MCF 10A (cell line): ENCODE measurements around the gene TMED9. TPM values are rescaled to one million over a fixed set of nuclear protein-coding genes. Genes with fewer than 3 reads are reported as not detected.

Experiments used
- BruUV-seq: library from RNA; stranded (reverse); fragments of 400-500 nt; replicated peaks from 2 replicates; lab custom pipeline; 2021; lab: Mats Ljungman, UMichigan
- CTCF ChIA-PET: fragments of 300-600 bp; sonication (Branson Sonifier 250); formaldehyde crosslinking; extraction: SDS; loops from one replicate; lab custom pipeline; 2021; ENCODE audit warnings: antibody characterized with exemption, inconsistent platforms; lab: Yijun Ruan, JAX
- POLR2A ChIA-PET: fragments of 300-600, 350-650 bp; sonication (Branson Sonifier 250); formaldehyde crosslinking; extraction: SDS; loops from one replicate; lab custom pipeline; 2020; ENCODE audit warnings: antibody characterized with exemption, inconsistent platforms; lab: Yijun Ruan, JAX
- DNase-seq: peaks from one replicate; pipeline ENCODE4 v3.0.0-alpha.2; 2018; ENCODE audit not compliant: unreplicated experiment
- H3K27ac Mint-ChIP-seq: one replicate; pipeline ENCODE4 v1.8.0; 2022; ENCODE audit warnings: mild to moderate bottlenecking, low read depth, mixed read lengths; ENCODE audit not compliant: unreplicated experiment
- H3K27me3 Mint-ChIP-seq: one replicate; pipeline ENCODE4 v1.8.0; 2022; ENCODE audit warnings: mixed read lengths; ENCODE audit not compliant: insufficient read depth, unreplicated experiment
- H3K36me3 Mint-ChIP-seq: one replicate; pipeline ENCODE4 v1.8.0; 2022; ENCODE audit warnings: mild to moderate bottlenecking, moderate library complexity, mixed read lengths; ENCODE audit not compliant: insufficient read depth, unreplicated experiment
- H3K4me1 Mint-ChIP-seq: one replicate; pipeline ENCODE4 v1.8.0; 2022; ENCODE audit warnings: mixed read lengths; ENCODE audit not compliant: insufficient read depth, unreplicated experiment
- H3K4me3 Mint-ChIP-seq: one replicate; pipeline ENCODE4 v1.8.0; 2022; ENCODE audit warnings: mild to moderate bottlenecking, moderate library complexity, mixed read lengths; ENCODE audit not compliant: unreplicated experiment
- H3K9me3 Mint-ChIP-seq: one replicate; pipeline ENCODE4 v1.8.0; 2022; ENCODE audit warnings: mixed read lengths; ENCODE audit not compliant: unreplicated experiment
- intact Hi-C: fragments of 100-400 bp; cut with micrococcal nuclease; formaldehyde crosslinking; loops from 2 replicates; pipeline ENCODE4 v1.14.1; 2022
- total RNA-seq: library from RNA; stranded (reverse); gene quantifications from 2 replicates; pipeline ENCODE4 v1.2.3, GENCODE V29; 2022
- TF ChIP-seq, protein P1 (sequence below): fragments of 200-600 bp; IDR thresholded peaks from one replicate; pipeline ENCODE4 v1.8.0; 2022; ENCODE audit warnings: antibody characterized with exemption, mild to moderate bottlenecking; ENCODE audit not compliant: unreplicated experiment

TMED9 gene
- total RNA-seq, 1 experiment from 2014 or later, result 301 TPM

DNA sequence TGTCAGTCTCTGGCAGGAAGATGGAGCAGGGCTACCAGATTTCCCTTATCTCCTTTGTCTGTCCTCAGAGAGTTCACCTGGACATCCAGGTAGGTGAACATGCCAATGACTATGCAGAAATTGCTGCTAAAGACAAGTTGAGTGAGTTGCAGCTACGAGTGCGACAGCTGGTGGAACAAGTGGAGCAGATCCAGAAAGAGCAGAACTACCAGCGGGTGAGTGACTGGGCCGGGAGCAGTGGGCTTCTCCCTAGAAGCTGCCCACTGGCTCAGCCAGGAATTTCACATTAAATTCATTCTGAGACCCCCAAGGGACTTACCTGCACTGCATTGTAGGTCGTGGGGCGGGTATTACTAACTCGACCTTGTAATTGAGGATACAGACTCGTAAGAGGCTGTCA is 2.1 kb downstream of the TMED9 start:
- H3K4me3 Mint-ChIP-seq, result no peak overlapping the region

DNA sequence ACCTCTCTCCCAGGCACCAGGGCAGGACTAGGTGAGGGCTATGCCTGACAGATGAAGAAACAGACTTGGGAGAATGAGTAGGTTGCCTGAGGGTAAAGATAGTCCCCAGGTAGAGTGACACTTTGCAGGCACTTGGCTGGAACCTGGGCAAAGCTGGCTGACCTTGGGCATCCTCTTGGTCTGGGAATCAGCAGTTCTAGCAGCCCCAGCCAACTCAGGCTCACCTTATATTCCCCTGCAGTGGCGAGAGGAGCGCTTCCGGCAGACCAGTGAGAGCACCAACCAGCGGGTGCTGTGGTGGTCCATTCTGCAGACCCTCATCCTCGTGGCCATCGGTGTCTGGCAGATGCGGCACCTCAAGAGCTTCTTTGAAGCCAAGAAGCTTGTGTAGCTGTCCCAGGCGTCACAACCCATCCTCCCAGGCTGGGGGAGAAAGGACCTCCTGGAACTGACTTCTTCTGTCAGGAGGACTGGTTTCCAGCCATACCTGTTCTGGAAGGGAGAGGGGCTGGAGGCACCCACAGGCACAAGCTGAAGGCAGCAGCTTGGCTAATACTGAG is 3.1 kb downstream of the TMED9 start:
- H3K27ac Mint-ChIP-seq, result no peak overlapping the region
- H3K4me1 Mint-ChIP-seq, result peaks cover 18% of the 10 kb centered on the region
- ChIA-PET CTCF (interaction anchor here (1.7 kb wide), 1 partner anchor 12 kb away, joined by 8 read pairs; no protein-coding TSS in a partner anchor), POLR2A (no interaction called here)
- H3K4me3 Mint-ChIP-seq, result no peak overlapping the region
- BruUV-seq, result no TSS peak
- DNase-seq, result no peak
- TF ChIP-seq, protein P1, sequence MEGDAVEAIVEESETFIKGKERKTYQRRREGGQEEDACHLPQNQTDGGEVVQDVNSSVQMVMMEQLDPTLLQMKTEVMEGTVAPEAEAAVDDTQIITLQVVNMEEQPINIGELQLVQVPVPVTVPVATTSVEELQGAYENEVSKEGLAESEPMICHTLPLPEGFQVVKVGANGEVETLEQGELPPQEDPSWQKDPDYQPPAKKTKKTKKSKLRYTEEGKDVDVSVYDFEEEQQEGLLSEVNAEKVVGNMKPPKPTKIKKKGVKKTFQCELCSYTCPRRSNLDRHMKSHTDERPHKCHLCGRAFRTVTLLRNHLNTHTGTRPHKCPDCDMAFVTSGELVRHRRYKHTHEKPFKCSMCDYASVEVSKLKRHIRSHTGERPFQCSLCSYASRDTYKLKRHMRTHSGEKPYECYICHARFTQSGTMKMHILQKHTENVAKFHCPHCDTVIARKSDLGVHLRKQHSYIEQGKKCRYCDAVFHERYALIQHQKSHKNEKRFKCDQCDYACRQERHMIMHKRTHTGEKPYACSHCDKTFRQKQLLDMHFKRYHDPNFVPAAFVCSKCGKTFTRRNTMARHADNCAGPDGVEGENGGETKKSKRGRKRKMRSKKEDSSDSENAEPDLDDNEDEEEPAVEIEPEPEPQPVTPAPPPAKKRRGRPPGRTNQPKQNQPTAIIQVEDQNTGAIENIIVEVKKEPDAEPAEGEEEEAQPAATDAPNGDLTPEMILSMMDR, result no peak
- H3K36me3 Mint-ChIP-seq, result peaks cover 48% of the 10 kb centered on the region
- peaks cover 14% of the 10 kb centered on the region for H3K27me3 Mint-ChIP-seq
- intact Hi-C loops, result no loop called here
- no peaks in the 10 kb centered on the region for H3K9me3 Mint-ChIP-seq

More for the DNA sequence above, 2.1 kb downstream of the TMED9 start:
- Mint-ChIP-seq H3K9me3 (no peaks in the 10 kb centered on the region), H3K27me3 (peaks cover 25% of the 10 kb centered on the region), H3K36me3 (peaks cover 48% of the 10 kb centered on the region), H3K4me1 (peaks cover 17% of the 10 kb centered on the region), H3K27ac (peak overlapping the region; percentile 16)
- intact Hi-C loops, result loop anchor here (5.0 kb wide), 2 partner anchors 47 to 92 kb away; no protein-coding TSS in a partner anchor
- TF ChIP-seq, protein P1, result no peak
- no peak for DNase-seq
- CTCF ChIA-PET, result interaction anchor here (2.5 kb wide), 1 partner anchor 13 kb away, joined by 9 read pairs; no protein-coding TSS in a partner anchor
- POLR2A ChIA-PET, result interaction anchor here (2.7 kb wide), 1 partner anchor 49 kb away, joined by 55 read pairs; no protein-coding TSS in a partner anchor
- no TSS peak for BruUV-seq

DNA sequence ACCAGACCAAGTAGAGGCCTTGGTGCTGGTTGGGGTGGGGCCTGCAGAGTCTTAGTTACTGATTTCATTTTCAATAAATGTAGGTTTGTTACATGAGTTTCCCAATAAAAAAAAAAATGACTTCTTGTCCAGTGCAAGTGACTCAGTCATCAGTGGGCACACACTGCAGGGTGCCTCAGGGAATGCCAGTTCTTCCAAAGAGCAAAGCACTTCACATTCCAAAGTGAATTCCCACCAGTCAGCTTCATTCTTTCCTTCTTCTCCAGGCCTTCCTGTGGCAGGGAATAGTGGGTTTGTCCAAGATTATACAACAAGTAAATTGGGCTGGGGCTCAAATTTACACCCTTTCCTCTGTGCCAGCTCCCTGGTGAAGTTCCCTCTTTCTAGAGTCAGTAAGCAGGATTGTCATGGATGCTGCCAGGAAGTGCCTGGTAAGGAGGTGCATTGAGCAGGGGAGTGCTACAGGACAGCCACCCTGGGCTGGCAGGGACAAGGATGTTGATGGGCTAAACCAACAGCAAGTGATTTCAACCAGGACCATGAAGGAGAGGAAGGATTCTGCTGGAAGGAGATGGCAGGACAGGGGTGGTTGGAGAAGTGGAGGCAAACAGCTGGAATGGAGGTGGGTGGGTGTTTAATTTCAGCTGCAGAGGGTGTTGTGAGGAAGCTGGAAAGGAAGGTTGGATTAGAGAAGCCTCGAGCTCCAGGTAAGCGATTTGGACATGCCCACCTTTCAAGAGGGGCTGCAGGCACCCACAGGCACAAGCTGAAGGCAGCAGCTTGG is 4.2 kb downstream of the TMED9 start:
- Mint-ChIP-seq H3K4me3 (no peak overlapping the region), H3K27me3 (peaks cover 4% of the 10 kb centered on the region), H3K4me1 (peaks cover 27% of the 10 kb centered on the region), H3K9me3 (no peaks in the 10 kb centered on the region), H3K27ac (no peak overlapping the region), H3K36me3 (peaks cover 52% of the 10 kb centered on the region)
- CTCF ChIA-PET, result interaction anchor here (0.6 to 1.7 kb wide), 2 partner anchors 11 to 191 kb away, joined by 4 to 8 read pairs; no protein-coding TSS in a partner anchor
- intact Hi-C loops, result no loop called here
- POLR2A ChIA-PET, result interaction anchor here (0.7 to 2.3 kb wide), 2 partner anchors 11 to 43 kb away, joined by 3 to 6 read pairs; no protein-coding TSS in a partner anchor
- TF ChIP-seq, protein P1, result no peak
- BruUV-seq, result no TSS peak
- no peak for DNase-seq

DNA sequence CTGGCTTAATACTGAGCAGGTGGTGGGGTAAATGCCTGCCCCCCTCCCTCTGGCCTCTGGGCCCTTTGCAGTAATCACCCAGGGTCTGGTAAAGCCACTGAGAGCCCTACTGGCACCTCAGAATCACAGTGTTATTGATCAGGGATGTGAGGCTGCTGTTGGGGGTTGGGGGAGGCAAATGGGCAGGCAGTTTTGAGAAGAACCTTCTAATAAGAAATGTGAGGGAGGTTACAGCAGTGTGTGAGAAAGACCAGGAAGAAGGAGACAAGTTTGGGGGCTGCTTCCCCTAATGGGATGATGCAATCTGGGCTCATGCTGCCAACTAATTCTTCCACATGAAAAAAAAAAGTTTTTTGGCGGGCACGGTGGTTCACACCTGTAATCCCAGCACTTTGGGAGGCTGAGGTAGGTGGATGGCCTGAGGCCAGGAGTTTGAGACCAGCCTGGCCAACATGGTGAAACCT is 4.8 kb downstream of the TMED9 start:
- H3K4me3 Mint-ChIP-seq, result no peak overlapping the region
- intact Hi-C loops, result no loop called here
- H3K4me1 Mint-ChIP-seq, result peaks cover 32% of the 10 kb centered on the region
- DNase-seq, result no peak
- no TSS peak for BruUV-seq
- H3K9me3 Mint-ChIP-seq, result no peaks in the 10 kb centered on the region
- TF ChIP-seq, protein P1, result no peak
- H3K27me3 Mint-ChIP-seq, result no peaks in the 10 kb centered on the region
- POLR2A ChIA-PET, result interaction anchor here (2.3 kb wide), 1 partner anchor 44 kb away, joined by 6 read pairs; no protein-coding TSS in a partner anchor
- H3K27ac Mint-ChIP-seq, result no peak overlapping the region
- CTCF ChIA-PET, result interaction anchor here (0.6 to 1.7 kb wide), 3 partner anchors 10 to 96 kb away, joined by 3 to 8 read pairs (median 3); no protein-coding TSS in a partner anchor
- H3K36me3 Mint-ChIP-seq, result peaks cover 52% of the 10 kb centered on the region
